ENCODE measurements around the gene CEP192. TPM values are rescaled to one million over a fixed set of nuclear protein-coding genes. Genes with fewer than 3 reads are reported as not detected.
A peak's percentile ranks its signal among the peaks of the same experiment; 100 is the strongest.

CEP192 gene
- total and polyA plus RNA-seq, 2 of the 4 experiments (the other 2 are of a cell fraction) = 17.2 to 29.0 TPM

- peaks cover 7 to 10% of the 10 kb centered on the region in 2 experiments; a peak in 2 of 4 replicates for H3K79me1 ChIP-seq (ENCODE audit: low read depth in 1 of 2, low read length in 2 of 2)
- dilution Hi-C loops (cut with HindIII; ENCODE audit: low sequenced_read_pairs, unreplicated experiment) (no loop called here), in situ Hi-C loops (cut with MboI; ENCODE audit: low sequenced_read_pairs) (no loop called here), intact Hi-C loops (cut with micrococcal nuclease) (no loop called here)
- H3K4me1 ChIP-seq (ENCODE audit: control insufficient read depth, insufficient read depth, low read length) = no peaks in the 10 kb centered on the region
- no peak overlapping the region for H3K23ac ChIP-seq (ENCODE audit: low read depth, low read length)
- no peak overlapping the region for H3K4me2 ChIP-seq (ENCODE audit: low read depth, low read length)
- no peak overlapping the region for H3K56ac ChIP-seq (ENCODE audit: extremely low read depth, insufficient read depth, low read length)
- TF ChIP-seq RAD21 (IDR thresholded peaks at IDR 0.05; ENCODE audit: low read length) (no peak), NFE2L2 (IDR thresholded peaks at IDR 0.05; ENCODE audit: low read depth, low read length) (no peak), USF2 (IDR thresholded peaks at IDR 0.05; ENCODE audit: low read depth, low read length) (no peak), MXI1 (IDR thresholded peaks at IDR 0.05; ENCODE audit: borderline replicate concordance, low read depth, low read length) (no peak), SMC3 (IDR thresholded peaks at IDR 0.05; ENCODE audit: low read depth, low read length) (no peak), POLR2A (IDR thresholded peaks at IDR 0.05; ENCODE audit: low read depth, low read length) (no peak), CEBPB (IDR thresholded peaks at IDR 0.05; ENCODE audit: low read depth, low read length) (peak; percentile 81), MAZ (IDR thresholded peaks at IDR 0.05; ENCODE audit: borderline replicate concordance, low read depth, low read length) (no peak), CTCF (conservative IDR thresholded peaks at IDR 0.05; ENCODE audit: low read depth, low read length) (no peak)
- no peak overlapping the region for H2BK5ac ChIP-seq (ENCODE audit: low read depth, low read length, poor library complexity, severe bottlenecking)
- no peak overlapping the region for H3K18ac ChIP-seq (ENCODE audit: low read depth, low read length)
- ChIA-PET POLR2A (ENCODE audit: unreplicated experiment) (no interaction called here), CTCF (no interaction called here)
- H3K9ac ChIP-seq (ENCODE audit: low read depth, low read length) = no peak overlapping the region
- H3K9me1 ChIP-seq (ENCODE audit: insufficient read depth, low read length) = no peaks in the 10 kb centered on the region
- H4K91ac ChIP-seq (ENCODE audit: insufficient read depth, low read depth, low read length) = no peak overlapping the region
- H4K20me1 ChIP-seq (ENCODE audit: insufficient read depth, low read length) = no peaks in the 10 kb centered on the region
- no peak overlapping the region for H3K4ac ChIP-seq (ENCODE audit: low read depth, low read length)
- no peak overlapping the region for H3K27ac ChIP-seq (ENCODE audit: insufficient read depth, low read length)
- peaks cover 39% of the 10 kb centered on the region for H3K36me3 ChIP-seq (ENCODE audit: control insufficient read depth, insufficient read depth, low read length)
- H2AK9ac ChIP-seq (replicated peaks; ENCODE audit: low read depth, low read length, poor library complexity) = no peak overlapping the region
- no peak overlapping the region for H2BK15ac ChIP-seq (ENCODE audit: low read depth, low read length)
- no TSS peak for BruUV-seq (replicated peaks)
- H3K9me3 ChIP-seq (ENCODE audit: control insufficient read depth, insufficient read depth, low read length) = no peaks in the 10 kb centered on the region
- H4K8ac ChIP-seq (ENCODE audit: low read depth in 2 of 2, low read length in 2 of 2) = no peak overlapping the region
- no peak overlapping the region for H2BK120ac ChIP-seq (ENCODE audit: low read depth, low read length)
- H2AK5ac ChIP-seq (ENCODE audit: low read depth, low read length) = no peak overlapping the region
- H4K5ac ChIP-seq (ENCODE audit: low read depth, low read length) = no peak overlapping the region
- H2AFZ ChIP-seq (replicated peaks; ENCODE audit: low read length, poor library complexity) = no peak overlapping the region
- DNase-seq (peak; percentile 45), ATAC-seq (ENCODE audit: low read depth) (peak; percentile 82)
- no peak overlapping the region for H3K14ac ChIP-seq (replicated peaks; ENCODE audit: low read depth, low read length)
- WGBS, 2 experiments (ENCODE audit: extremely low coverage in 2 of 2, insufficient read length in 1 of 2) = 100% methylated on average over 1 of the region's 5 CpGs; no CpG with 5 or more reads in 1 of the 2 experiments
- H3K4me3 ChIP-seq (ENCODE audit: insufficient read depth, low read depth, low read length) = no peak overlapping the region
- no peaks in the 10 kb centered on the region for H3K27me3 ChIP-seq (ENCODE audit: control insufficient read depth, insufficient read depth, low read length)
- no peak overlapping the region for H2BK20ac ChIP-seq (ENCODE audit: low read depth, low read length)
Measured at GRCh38 chr18:13070460-13070859, 79.3 kb downstream of the CEP192 start.

Data from IMR-90 (cell line).